Kidney (tissue), 14 donors: ENCODE data around the gene SUN2. TPM values are rescaled to one million over a fixed set of nuclear protein-coding genes. Genes with fewer than 3 reads are reported as not detected.

ENCODE experiments used
- DNase-seq, 5 donors: peaks; one replicate each; pipeline ENCODE4 v3.0.0-alpha.2; 2013 to 2020
- FAIRE-seq: peaks from 2 replicates; lab custom pipeline; 2012; peaks lifted over from hg19 to GRCh38; lab: Jason Lieb, UNC
- H3K27ac ChIP-seq, 2 donors: one replicate each; pipeline ENCODE4 v1.7.0; 2013; ENCODE audit warnings: low read depth in 2 of 2, low read length in 2 of 2, inconsistent platforms in 1 of 2
- H3K27me3 ChIP-seq: one replicate; pipeline ENCODE4 v1.7.1; 2013; ENCODE audit warnings: low read length, inconsistent platforms; ENCODE audit not compliant: control insufficient read depth, insufficient read depth
- H3K36me3 ChIP-seq, 3 donors: one replicate each; pipeline versions ENCODE4 v1.7.0 to v1.7.1; 2013; ENCODE audit warnings: low read length in 3 of 3, control low read depth in 1 of 3, inconsistent platforms in 1 of 3; ENCODE audit not compliant: insufficient read depth in 3 of 3, control insufficient read depth in 2 of 3
- H3K4me1 ChIP-seq, 3 donors: one replicate each; pipeline versions ENCODE4 v1.7.0 to v1.7.1; 2013; ENCODE audit warnings: low read length in 3 of 3, inconsistent platforms in 1 of 3, low read depth in 1 of 3; ENCODE audit not compliant: control insufficient read depth in 2 of 3, insufficient read depth in 2 of 3
- H3K4me3 ChIP-seq, 3 donors: one replicate each; pipeline versions ENCODE4 v1.7.0 to v1.8.1; 2013; ENCODE audit warnings: low read length in 3 of 3, control low read depth in 1 of 3, inconsistent platforms in 1 of 3
- H3K9ac ChIP-seq, 3 donors: one replicate each; pipeline versions ENCODE4 v1.7.0 to v1.7.1; 2013; ENCODE audit warnings: low read length in 3 of 3, control low read depth in 1 of 3, inconsistent platforms in 1 of 3
- H3K9me3 ChIP-seq, 3 donors: one replicate each; pipeline versions ENCODE4 v1.7.0 to v1.7.1; 2013; ENCODE audit warnings: low read length in 3 of 3, control low read depth in 1 of 3, inconsistent platforms in 1 of 3; ENCODE audit not compliant: control insufficient read depth in 2 of 3, insufficient read depth in 1 of 3
- intact Hi-C: fragments of 100-400 bp; cut with DNase I; formaldehyde crosslinking; loops from one replicate; pipeline ENCODE4 v1.11.1; 2022
- polyA plus RNA-seq: library from polyadenylated mRNA; stranded (reverse); fragments of 350-450 nt; fragmentation: Illumina TruSeq; extraction: RNeasy Lipid Tissue Mini Kit (QIAGEN cat#74804); gene quantifications from one replicate; pipeline ENCODE4 v1.2.3, GENCODE V29; 2014; ENCODE audit warnings: low read depth, low replicate concordance; ENCODE audit not compliant: insufficient read depth
- total RNA-seq: library from RNA; stranded (reverse); fragmentation: NEBNext Ultra II Directional; extraction: Animal tissue kit (Norgen Biotek cat#: 25700); gene quantifications from one replicate; pipeline ENCODE4 v1.2.1, GENCODE V29; 2021
- TF ChIP-seq, protein P1 (sequence below): IDR thresholded peaks from 3 replicates; pipeline ENCODE4 v1.5.1; 2012; ENCODE audit warnings: mild to moderate bottlenecking, moderate library complexity, borderline replicate concordance; ENCODE audit not compliant: insufficient read depth; ENCODE audit errors: extremely low read depth
- donor health status: control.
- donor health status: control.
- donor health status: control.
- donor health status: control.
- donor health status: control.
- donor health status: DM: yes; HTN: yes; CAD: no.
- donor health status: Normal renal cell carcinoma (clear cell type).

The SUN2 gene
- total and polyA plus RNA-seq, 2 donors from 2014 or later: 41.7 to 199 TPM

DNA sequence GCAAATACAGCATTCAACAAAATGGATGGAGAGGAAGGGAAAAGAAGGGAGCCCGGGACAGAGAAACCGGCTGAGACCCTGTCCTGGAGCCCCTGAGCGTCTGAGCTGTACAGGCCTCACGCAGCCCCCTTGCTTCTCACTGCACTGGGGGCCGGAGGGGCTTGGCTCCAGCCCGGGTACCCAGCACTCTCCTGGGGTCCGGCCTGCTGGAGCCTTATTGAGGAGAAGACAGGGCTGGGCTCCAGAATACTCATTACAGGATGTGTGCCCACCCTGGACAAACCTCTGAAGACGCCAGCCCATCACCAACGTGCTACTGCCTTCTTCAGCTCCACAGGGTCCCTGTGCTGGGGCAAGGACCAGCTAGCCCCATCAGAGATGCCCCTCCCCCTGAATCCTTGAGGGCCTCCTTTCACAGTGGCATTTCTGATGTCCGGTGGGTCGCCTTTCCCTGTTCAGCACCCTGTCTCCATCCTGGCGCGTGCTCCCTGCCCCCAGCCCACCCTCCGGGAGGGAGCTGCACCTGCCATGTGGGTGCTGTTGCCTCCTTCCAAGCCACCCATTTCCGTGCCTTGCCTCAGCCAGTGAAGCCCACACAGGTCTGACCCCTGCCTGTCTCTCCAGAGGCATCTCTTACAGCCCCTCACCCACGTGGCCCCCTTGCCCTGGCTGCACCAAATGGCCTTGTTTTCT is 14.6 kb upstream of the SUN2 start:
- Histone ChIP-seq H3K36me3 (no peaks in the 10 kb centered on the region), H3K9ac (no peak overlapping the region), H3K27me3 (no peaks in the 10 kb centered on the region), H3K27ac (no peak overlapping the region), H3K4me1 (peaks cover 0 to 3% (median 0%) of the 10 kb centered on the region in 3 donors), H3K9me3 (no peaks in the 10 kb centered on the region), H3K4me3 (no peak overlapping the region)
- DNase-seq (peak in 1 of 5 donors; percentile 58), FAIRE-seq (no peak)
- TF ChIP-seq, protein P1, sequence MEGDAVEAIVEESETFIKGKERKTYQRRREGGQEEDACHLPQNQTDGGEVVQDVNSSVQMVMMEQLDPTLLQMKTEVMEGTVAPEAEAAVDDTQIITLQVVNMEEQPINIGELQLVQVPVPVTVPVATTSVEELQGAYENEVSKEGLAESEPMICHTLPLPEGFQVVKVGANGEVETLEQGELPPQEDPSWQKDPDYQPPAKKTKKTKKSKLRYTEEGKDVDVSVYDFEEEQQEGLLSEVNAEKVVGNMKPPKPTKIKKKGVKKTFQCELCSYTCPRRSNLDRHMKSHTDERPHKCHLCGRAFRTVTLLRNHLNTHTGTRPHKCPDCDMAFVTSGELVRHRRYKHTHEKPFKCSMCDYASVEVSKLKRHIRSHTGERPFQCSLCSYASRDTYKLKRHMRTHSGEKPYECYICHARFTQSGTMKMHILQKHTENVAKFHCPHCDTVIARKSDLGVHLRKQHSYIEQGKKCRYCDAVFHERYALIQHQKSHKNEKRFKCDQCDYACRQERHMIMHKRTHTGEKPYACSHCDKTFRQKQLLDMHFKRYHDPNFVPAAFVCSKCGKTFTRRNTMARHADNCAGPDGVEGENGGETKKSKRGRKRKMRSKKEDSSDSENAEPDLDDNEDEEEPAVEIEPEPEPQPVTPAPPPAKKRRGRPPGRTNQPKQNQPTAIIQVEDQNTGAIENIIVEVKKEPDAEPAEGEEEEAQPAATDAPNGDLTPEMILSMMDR: no peak
- intact Hi-C loops: no loop called here

DNA sequence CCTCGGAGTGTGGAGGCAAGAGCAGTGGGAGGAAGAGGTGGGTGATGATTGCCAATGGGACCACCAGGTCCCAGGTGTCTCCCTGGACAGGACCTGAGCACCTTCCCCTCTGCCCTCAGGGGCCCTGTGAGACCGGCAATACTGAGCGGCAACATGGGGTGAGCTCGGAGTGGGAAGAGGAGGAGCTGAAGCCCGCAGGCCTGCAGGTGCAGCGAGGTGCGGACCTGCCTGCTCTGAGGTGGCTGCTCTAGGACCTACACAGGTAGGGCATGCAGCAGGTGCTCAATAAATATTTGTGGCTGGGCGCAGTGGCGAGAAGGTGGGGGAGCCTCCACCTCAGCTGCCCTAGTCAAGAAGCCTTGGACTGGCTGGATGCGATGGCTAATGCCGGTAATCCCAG is 12.2 kb upstream of the SUN2 start:
- no peaks in the 10 kb centered on the region for H3K36me3 ChIP-seq
- H3K27ac ChIP-seq: no peak overlapping the region
- H3K9me3 ChIP-seq: no peaks in the 10 kb centered on the region
- TF ChIP-seq, protein P1: no peak
- H3K27me3 ChIP-seq: no peaks in the 10 kb centered on the region
- H3K9ac ChIP-seq: no peak overlapping the region
- peaks cover 0 to 3% (median 0%) of the 10 kb centered on the region in 3 donors for H3K4me1 ChIP-seq
- no peak overlapping the region for H3K4me3 ChIP-seq
- FAIRE-seq: no peak
- intact Hi-C loops: loop anchor here (10.0 kb wide), 1 partner anchor 77 kb away; the partner anchor contains the start of gene NPTXR
- DNase-seq: no peak

DNA sequence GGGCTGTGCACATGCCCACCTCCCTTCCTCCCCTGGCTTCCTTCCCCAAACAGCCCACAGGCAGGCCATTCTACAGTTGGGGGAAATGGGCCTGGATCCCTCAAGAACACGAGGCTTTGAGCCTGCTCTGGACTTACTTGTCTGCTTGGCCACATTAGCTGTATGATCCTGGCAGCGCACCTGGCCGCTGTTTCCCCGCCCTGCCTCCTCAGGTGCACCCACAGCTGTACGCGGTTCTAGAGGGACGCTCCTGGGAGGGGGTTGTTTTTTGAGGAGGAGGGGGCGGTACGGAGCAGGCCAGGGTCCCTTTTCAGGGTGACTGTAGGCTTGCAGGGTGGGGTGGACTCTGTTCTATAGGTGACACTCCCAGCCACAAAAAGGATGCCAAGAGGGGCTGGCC is 11.5 kb upstream of the SUN2 start:
- Histone ChIP-seq H3K4me3 (no peak overlapping the region), H3K9ac (no peak overlapping the region), H3K9me3 (no peaks in the 10 kb centered on the region), H3K4me1 (peaks cover 0 to 3% (median 0%) of the 10 kb centered on the region in 3 donors), H3K27me3 (no peaks in the 10 kb centered on the region), H3K36me3 (no peaks in the 10 kb centered on the region), H3K27ac (no peak overlapping the region)
- no peak for DNase-seq
- intact Hi-C loops: loop anchor here (10.0 kb wide), 1 partner anchor 77 kb away; the partner anchor contains the start of gene NPTXR
- TF ChIP-seq, protein P1: no peak
- no peak for FAIRE-seq
